HG03097 (cell line): ENCODE measurements around the gene STAMBPL1.
"Not testable (repeated sequence)": the region's sequence is repeated elsewhere in the genome, so short reads cannot be mapped to it uniquely, and the experiment has no call there.

Experiments
- ATAC-seq: cut with Tn5 transposase; IDR thresholded peaks from one replicate; pipeline ENCODE4 v1.9.1; 2021; ENCODE audit not compliant: unreplicated experiment, low FRiP score

STAMBPL1 gene

DNA sequence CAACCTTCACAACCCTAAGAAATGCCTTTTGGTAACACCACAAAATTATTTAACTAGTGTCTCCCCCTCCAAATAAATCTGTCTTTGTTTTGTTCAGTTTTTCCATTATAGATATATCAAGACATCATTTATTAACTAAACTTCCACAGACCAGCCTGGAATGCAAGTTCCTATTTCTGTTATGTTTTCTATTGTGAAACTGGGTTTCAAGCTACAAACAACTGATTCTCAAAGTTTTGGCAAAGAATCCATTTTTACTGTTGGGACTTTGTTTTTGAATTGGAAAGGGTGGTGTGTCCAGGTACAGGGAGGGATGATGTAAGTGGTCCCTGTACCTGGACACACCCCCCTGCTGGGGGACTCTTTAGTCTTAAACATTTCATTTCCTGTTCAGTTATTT is 36.2 kb downstream of the STAMBPL1 start:
- no peak for ATAC-seq

DNA sequence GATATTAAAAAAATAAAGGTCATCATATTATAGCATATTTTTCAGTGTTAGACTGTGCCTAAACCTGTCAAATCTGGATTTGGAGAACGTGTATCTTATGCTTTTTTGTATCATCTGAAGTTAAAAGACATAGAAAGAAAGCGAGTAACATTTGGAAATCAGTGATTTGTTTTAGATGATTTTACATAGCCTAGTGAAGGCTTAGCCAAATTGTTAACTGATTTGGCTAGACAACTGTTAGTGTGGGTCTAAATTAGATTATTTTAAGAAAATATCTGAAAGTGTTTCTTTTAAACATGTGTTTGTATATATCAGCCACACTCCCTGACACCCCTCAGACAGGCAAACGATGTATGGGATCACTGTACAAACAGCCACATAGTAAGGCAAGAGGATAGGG is 36.9 kb downstream of the STAMBPL1 start:
- no peak for ATAC-seq

GRCh38 chr10:88918191-88918905 is 38.3 kb downstream of the STAMBPL1 start:
- ATAC-seq: no peak

DNA sequence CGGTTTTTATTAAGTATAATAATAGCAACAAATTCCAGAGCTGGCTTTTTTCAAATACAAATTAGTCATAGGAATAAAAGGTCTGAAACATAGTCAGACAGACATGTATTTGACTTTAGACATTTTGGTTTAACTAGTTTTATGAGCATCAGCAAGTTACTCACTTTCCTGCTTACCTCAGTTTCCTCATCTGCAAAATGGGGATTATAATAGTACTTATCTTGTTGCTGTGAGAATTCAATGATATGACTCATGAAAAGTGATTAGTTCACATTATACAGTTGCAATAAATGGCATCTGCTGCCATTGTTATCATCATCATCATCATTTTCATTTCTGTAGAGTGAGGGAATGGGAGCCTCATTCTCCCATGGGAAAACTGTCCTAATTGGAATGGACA is 39.0 kb downstream of the STAMBPL1 start:
- ATAC-seq: no peak

- ATAC-seq: no peak
These were observed 40.2 kb downstream of the STAMBPL1 start for GRCh38 chr10:88920198-88920597.

- ATAC-seq: no peak
These were observed 41.0 kb downstream of the STAMBPL1 start for GRCh38 chr10:88920986-88921593.

DNA sequence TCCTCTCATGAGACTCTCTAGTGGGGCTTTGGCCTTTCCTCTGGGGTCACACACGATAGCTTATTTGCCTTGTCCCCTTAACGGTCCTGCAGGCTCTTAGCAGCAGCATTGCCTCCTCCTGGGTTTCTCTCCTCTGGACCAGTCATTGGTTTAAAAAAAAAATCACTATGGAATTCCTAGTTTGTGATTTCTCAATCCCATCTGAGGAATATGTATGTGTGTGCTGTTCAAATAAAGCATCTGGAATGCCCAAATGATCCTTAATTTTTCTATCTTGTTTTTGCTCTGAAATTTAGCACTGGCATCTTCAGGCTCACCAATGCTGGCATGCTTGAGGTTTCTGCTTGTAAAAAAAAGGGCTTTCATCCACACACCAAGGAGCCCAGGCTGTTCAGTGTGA is 42.0 kb downstream of the STAMBPL1 start:
- no peak for ATAC-seq

- no peak for ATAC-seq
These were observed 43.5 kb downstream of the STAMBPL1 start for GRCh38 chr10:88923520-88923919.

GRCh38 chr10:88926566-88927415 is 46.7 kb downstream of the STAMBPL1 start:
- ATAC-seq: no peak

DNA sequence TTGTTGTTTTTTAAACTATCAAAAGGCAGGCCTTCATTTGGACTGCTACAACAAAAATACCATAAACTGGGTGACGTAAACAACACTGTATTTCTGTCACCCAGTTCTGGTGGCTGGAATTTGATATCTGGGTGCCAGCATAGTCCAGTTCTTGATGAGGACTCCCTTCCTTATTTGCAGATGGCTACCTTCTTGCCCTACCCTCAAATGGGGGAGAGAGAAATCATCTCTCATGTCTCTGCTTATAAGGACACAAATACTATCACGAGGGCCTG is 47.3 kb downstream of the STAMBPL1 start:
- ATAC-seq: no peak

- ATAC-seq: no peak
These were observed 48.2 kb downstream of the STAMBPL1 start for GRCh38 chr10:88928254-88928653.

DNA sequence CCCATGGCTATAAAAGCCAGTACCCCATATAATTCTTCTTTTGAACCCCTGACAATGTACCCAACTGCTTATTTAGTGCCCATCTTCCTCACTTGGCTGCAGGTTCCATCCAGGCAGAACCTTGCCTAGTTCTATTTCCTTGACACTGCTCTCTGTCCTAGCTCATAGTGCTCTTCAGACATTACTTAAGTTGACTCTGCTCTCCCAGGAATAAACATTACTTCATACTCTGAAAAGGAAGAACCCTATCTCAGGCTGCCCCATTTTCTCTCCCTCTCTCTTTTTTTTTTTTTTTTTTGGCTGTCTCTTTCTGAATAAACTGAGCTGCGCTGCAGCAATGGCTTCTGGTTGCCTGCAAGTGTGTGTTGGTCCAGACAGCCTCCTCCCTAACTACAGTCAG is 51.5 kb downstream of the STAMBPL1 start:
- ATAC-seq: no peak

GRCh38 chr10:88932029-88932428 is 52.0 kb downstream of the STAMBPL1 start:
- ATAC-seq: not testable (repeated sequence)

- ATAC-seq: peak; percentile 50
These were observed 52.7 kb downstream of the STAMBPL1 start for GRCh38 chr10:88932539-88933256.

GRCh38 chr10:88933564-88933963 is 53.5 kb downstream of the STAMBPL1 start:
- ATAC-seq: no peak

GRCh38 chr10:88934900-88935672 is 55.0 kb downstream of the STAMBPL1 start:
- ATAC-seq: no peak

DNA sequence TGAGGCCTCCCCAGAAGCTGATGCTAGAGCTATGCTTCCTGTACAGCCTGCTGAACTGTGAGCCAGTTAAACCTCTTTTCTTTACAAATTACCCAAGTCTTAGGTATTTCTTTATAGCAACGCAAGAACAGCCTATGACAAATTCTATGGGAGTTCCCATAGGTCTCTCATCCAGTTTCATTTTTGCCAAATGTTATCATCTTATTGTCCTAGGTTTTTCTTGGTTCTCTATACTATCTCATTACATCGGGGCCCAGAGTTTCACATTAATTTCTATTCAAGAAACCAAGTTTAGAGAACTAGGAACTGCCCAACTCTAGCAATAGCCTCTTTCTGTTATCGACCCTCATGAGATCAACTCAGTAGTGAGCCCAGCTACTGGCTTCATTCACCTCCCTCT is 56.6 kb downstream of the STAMBPL1 start:
- ATAC-seq: no peak

- no peak for ATAC-seq
These were observed 58.0 kb downstream of the STAMBPL1 start for GRCh38 chr10:88938039-88938438.

DNA sequence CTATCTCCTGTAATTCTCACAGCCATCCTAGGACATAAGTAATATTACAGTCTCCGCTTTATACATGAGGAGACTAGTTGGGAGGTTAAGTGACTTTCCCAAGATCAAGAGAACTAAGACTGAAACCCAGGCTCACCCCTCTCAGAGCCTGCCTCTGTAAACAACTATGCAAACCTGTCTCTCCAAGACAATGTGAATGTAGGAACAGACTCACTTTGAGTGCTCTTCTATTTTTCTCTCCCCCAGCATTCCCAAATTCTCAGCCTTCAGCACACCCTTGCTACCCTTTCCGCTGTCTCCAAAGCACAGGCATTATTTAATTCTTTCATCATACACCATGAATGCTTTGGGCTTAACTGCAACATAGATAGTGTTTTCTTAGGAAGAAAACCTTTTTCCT is 58.9 kb downstream of the STAMBPL1 start:
- ATAC-seq: no peak

GRCh38 chr10:88941026-88941425 is 61.0 kb downstream of the STAMBPL1 start:
- ATAC-seq: no peak
